ENCODE measurements around the gene PLEKHN1. TPM values are rescaled to one million over a fixed set of nuclear protein-coding genes. Genes with fewer than 3 reads are reported as not detected.
"Not testable (repeated sequence)": the region's sequence is repeated elsewhere in the genome, so short reads cannot be mapped to it uniquely, and the experiment has no call there.

The PLEKHN1 gene
- total and polyA plus RNA-seq, 2 experiments from 2014 or later, result 0.36 to 0.60 TPM

DNA sequence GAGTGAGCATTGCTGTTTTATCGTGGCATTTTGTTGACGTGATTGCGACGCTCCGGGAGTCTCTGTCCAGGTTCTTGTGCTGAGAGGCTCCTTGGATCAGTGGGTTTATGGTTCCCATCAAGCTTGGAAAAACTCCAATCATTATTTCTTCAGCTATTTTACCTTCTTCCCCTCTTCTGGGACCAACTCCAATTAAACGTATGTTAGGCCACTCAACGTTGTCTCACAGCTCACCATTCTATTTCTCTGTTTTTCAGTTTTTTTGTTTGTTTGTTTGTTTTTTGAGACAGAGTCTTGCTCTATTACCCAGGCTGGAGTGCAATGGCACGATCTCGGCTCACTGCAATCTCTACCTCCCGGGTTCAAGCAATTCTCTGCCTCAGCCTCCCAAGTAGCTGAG, 25.6 kb downstream of the PLEKHN1 start:
- Histone ChIP-seq H3K9me3 (ENCODE audit: low read depth) (no peaks in the 10 kb centered on the region), H3K4me1 (ENCODE audit: low read depth) (no peaks in the 10 kb centered on the region), H3K27ac (no peak overlapping the region), H3K36me3 (no peaks in the 10 kb centered on the region), H3K27me3 (peaks cover 61% of the 10 kb centered on the region), H3K4me3 (no peak overlapping the region)
- no peak for DNase-seq (ENCODE audit: low read depth in 1 of 2, low spot score in 1 of 2)
- TF ChIP-seq, protein P1, sequence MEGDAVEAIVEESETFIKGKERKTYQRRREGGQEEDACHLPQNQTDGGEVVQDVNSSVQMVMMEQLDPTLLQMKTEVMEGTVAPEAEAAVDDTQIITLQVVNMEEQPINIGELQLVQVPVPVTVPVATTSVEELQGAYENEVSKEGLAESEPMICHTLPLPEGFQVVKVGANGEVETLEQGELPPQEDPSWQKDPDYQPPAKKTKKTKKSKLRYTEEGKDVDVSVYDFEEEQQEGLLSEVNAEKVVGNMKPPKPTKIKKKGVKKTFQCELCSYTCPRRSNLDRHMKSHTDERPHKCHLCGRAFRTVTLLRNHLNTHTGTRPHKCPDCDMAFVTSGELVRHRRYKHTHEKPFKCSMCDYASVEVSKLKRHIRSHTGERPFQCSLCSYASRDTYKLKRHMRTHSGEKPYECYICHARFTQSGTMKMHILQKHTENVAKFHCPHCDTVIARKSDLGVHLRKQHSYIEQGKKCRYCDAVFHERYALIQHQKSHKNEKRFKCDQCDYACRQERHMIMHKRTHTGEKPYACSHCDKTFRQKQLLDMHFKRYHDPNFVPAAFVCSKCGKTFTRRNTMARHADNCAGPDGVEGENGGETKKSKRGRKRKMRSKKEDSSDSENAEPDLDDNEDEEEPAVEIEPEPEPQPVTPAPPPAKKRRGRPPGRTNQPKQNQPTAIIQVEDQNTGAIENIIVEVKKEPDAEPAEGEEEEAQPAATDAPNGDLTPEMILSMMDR (IDR thresholded peaks at IDR 0.05; ENCODE audit: low read depth, low read length), result no peak

DNA sequence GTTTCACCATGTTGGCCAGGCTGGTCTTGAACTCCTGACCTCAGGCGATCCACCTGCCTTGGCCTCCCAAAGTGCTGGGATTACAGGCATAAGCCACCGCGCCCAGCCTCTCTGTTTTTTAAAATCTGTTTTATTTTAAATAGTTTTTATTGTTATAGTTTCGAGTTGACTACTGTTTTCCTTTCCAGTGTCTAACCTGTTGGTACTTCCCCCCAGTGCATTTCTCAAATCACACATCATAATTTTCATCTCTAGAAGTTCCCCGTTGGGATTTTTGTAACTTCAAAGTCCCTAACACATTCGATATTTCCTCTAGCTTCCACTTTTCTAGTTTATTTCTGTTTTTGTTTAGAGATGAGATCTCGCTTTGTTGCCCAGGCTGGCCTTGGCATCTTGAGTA, 26.1 kb downstream of the PLEKHN1 start:
- TF ChIP-seq, protein P1 (IDR thresholded peaks at IDR 0.05; ENCODE audit: low read depth, low read length), result no peak
- DNase-seq (ENCODE audit: low read depth in 1 of 2, low spot score in 1 of 2), result no peak
- H3K27me3 ChIP-seq, result peaks cover 64% of the 10 kb centered on the region
- no peak overlapping the region for H3K4me3 ChIP-seq
- H3K36me3 ChIP-seq, result no peaks in the 10 kb centered on the region
- no peaks in the 10 kb centered on the region for H3K9me3 ChIP-seq (ENCODE audit: low read depth)
- no peaks in the 10 kb centered on the region for H3K4me1 ChIP-seq (ENCODE audit: low read depth)
- no peak overlapping the region for H3K27ac ChIP-seq

- DNase-seq (ENCODE audit: low read depth in 1 of 2, low spot score in 1 of 2), result no peak
- Histone ChIP-seq H3K4me1 (ENCODE audit: low read depth) (no peaks in the 10 kb centered on the region), H3K4me3 (no peak overlapping the region), H3K27ac (no peak overlapping the region), H3K9me3 (ENCODE audit: low read depth) (no peaks in the 10 kb centered on the region), H3K27me3 (peaks cover 67% of the 10 kb centered on the region), H3K36me3 (no peaks in the 10 kb centered on the region)
- TF ChIP-seq, protein P1 (IDR thresholded peaks at IDR 0.05; ENCODE audit: low read depth, low read length), result no peak
Observed at GRCh38 chr1:993379-993995, 27.2 kb downstream of the PLEKHN1 start.

DNA sequence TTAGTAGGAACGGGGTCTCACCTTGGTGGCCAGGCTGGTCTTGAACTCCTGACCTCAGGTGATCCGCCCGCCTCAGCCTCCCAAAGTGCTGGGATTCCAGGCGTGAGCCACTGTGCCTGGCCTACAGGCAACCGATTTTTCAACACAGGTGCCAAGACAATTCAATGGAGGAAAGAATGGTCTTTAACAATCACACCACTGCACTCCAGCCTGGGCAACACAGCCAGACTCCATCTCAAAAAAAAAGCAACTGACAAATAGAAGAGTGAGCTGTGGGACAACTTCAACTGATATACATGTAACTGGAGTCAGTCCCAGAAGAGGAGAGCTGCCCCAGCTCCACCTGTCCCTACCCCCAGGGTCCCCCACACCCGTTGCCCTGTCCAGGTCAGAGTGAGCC, 28.3 kb downstream of the PLEKHN1 start:
- not testable (repeated sequence) for H3K4me1 ChIP-seq (ENCODE audit: low read depth); DNase-seq (ENCODE audit: low read depth in 1 of 2, low spot score in 1 of 2); H3K4me3 ChIP-seq; H3K27ac ChIP-seq; H3K36me3 ChIP-seq; H3K9me3 ChIP-seq (ENCODE audit: low read depth)
- H3K27me3 ChIP-seq, result peaks cover 69% of the 10 kb centered on the region

DNA sequence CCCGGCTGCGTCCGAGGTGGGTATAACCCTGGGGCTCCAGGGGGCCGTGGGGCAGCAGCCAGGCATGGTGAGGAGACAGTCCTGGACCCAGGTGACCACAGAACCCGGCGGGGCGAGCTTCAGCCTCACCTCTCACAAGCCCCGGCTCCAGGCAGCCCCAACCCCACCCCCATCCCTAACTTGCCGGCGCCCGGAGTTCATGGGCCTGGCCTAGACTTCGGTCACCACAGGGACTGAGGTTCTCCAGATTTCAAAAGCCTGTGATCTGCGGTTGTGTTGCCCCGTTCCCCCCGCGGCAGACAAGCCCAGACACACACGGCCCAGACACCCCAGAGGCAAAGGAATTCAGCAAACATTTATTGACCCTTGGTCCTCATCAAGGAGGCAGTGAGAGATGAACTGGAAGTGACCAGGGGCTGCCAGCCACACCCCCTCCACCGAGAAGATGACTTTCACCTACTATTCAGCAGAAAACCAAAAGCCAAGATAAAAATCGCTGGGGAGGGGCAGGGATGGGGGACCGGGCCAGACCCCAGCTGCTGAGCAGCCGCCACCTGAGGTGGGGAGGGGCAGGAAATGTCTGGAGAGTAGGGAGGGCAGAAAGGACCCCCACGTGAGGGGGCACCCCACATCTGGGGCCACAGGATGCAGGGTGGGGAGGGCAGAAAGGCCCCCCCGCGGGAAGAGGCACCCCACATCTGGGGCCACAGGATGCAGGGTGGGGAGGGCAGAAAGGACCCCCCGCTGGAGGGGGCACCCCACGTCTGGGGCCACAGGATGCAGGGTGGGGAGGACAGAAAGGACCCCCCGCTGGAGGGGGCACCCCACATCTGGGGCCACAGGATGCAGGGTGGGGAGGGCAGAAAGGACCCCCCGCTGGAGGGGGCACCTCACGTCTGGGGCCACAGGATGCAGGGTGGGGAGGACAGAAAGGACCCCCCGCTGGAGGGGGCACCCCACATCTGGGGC, 29.7 kb downstream of the PLEKHN1 start:
- no peaks in the 10 kb centered on the region for H3K36me3 ChIP-seq
- no peaks in the 10 kb centered on the region for H3K4me1 ChIP-seq (ENCODE audit: low read depth)
- H3K4me3 ChIP-seq, result no peak overlapping the region
- H3K27me3 ChIP-seq, result peaks cover 59% of the 10 kb centered on the region
- TF ChIP-seq, protein P1 (IDR thresholded peaks at IDR 0.05; ENCODE audit: low read depth, low read length), result no peak
- no peak overlapping the region for H3K27ac ChIP-seq
- H3K9me3 ChIP-seq (ENCODE audit: low read depth), result no peaks in the 10 kb centered on the region
- DNase-seq (ENCODE audit: low read depth in 1 of 2, low spot score in 1 of 2), result no peak
